ENCODE measurements around the gene KCNG2.

KCNG2 gene

DNA sequence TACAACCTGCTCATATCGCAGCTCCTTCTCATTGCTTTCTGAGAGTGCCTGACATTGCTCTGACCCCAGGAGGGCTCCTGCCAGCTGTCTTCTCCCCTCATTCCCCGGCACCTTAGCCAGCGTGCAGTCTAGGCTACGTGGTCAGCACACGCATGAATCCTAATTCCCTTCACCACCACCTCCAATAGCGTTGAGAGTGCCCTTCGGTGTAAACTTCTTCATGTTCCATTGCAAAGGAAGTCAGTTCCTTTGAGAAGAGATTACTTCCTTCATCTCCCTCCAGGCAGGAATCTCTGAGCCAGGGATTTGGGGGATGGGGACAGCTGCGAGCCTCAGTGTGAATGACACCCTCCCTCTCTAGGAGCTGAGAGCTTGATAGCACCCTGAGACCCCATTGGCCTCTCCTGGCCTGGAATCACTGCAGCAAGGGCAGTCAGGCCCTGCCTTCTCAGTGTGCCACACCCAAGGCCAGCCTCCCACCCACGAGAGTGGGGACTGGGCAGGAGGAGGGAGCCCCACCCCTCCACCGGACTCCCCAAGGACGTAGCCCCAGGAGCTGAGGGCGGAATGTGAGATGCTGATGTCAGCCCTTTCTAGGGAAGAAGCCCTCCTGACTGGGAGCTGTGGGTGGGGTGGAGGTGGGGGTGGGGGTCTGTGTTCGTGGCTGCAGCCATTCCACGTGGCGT is 100.3 kb downstream of the KCNG2 start:
- no peak overlapping the region for H3K4me3 ChIP-seq (ENCODE audit: low read depth, low read length)
- no peak for DNase-seq (ENCODE audit: low read depth)

DNA sequence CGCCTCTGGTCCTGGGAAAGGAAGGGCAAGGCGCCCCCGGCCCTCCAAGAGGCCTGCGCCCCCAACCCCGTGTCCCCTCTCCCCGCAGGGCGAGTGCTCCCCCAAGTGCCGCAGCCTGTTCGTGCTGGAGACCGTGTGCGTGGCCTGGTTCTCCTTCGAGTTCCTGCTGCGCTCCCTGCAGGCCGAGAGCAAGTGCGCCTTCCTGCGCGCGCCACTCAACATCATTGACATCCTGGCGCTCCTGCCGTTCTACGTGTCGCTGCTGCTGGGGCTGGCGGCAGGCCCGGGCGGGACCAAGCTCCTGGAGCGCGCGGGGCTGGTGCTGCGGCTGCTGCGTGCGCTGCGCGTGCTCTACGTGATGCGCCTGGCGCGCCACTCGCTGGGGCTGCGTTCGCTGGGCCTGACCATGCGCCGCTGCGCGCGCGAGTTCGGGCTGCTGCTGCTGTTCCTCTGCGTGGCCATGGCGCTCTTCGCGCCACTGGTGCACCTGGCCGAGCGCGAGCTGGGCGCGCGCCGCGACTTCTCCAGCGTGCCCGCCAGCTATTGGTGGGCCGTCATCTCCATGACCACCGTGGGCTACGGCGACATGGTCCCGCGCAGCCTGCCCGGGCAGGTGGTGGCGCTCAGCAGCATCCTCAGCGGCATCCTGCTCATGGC is 101.3 kb downstream of the KCNG2 start:
- H3K4me3 ChIP-seq (ENCODE audit: low read depth, low read length) = no peak overlapping the region
- DNase-seq (ENCODE audit: low read depth) = no peak

DNA sequence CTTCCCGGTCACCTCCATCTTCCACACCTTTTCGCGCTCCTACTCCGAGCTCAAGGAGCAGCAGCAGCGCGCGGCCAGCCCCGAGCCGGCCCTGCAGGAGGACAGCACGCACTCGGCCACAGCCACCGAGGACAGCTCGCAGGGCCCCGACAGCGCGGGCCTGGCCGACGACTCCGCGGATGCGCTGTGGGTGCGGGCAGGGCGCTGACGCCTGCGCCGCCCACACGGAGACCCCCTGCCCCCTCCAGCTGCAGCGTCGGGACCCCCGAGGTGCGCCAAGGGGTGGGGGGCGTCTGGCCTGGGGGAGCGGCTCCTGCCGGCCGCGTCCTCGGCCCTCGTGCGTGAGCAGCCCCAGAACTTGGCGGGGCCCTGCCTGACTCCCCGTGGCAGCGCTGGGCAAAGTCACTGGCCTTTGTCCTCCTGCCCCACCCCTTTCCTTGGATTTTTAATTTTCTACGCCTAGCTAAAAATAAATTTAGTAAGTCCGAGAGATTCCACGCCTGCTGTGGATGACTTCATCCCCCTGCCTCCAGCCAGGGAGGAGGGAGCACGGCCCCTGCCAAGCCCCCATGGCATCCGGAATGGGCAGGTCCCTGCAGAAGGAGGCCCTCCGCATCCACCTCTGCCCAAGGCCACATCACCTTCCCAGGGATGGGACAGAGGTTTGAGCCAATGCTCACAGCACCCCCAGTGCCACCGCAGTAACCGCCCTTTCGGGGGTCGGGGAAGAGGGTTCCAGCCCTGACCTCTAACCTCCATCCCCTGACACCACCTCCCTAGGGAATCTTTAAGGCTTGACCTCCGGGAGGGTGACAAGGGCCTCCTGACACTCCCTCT is 102.1 kb downstream of the KCNG2 start:
- DNase-seq (ENCODE audit: low read depth) = no peak
- no peak overlapping the region for H3K4me3 ChIP-seq (ENCODE audit: low read depth, low read length)

- H3K4me3 ChIP-seq (ENCODE audit: low read depth, low read length) = no peak overlapping the region
- no peak for DNase-seq (ENCODE audit: low read depth)
These were observed 103.2 kb downstream of the KCNG2 start for GRCh38 chr18:79900610-79901570.

GRCh38 chr18:79901665-79902064 is 103.9 kb downstream of the KCNG2 start:
- no peak overlapping the region for H3K4me3 ChIP-seq (ENCODE audit: low read depth, low read length)
- no peak for DNase-seq (ENCODE audit: low read depth)

GRCh38 chr18:79902075-79902474 is 104.3 kb downstream of the KCNG2 start:
- no peak for DNase-seq (ENCODE audit: low read depth)
- no peak overlapping the region for H3K4me3 ChIP-seq (ENCODE audit: low read depth, low read length)

DNA sequence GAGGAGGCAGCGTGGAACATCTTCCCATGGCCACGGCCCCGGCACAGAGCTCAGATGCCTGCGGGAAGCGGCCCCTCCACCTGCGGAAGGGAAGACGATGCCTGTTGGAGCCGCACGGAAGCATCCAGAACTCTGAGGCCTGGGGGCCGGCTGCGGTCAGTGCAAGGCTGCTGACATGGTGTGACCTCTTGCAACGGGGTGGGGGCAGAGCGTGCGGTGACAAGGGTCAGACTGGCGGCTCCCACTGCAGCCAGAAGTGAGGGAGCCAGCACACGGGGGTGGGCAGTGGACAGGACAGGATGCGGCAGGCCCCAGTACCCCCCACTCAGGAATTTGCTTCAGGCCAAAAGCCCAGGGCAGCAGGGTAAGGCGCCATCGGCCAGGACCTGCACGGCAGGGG is 104.9 kb downstream of the KCNG2 start:
- no peak for DNase-seq (ENCODE audit: low read depth)
- H3K4me3 ChIP-seq (ENCODE audit: low read depth, low read length) = no peak overlapping the region

- DNase-seq (ENCODE audit: low read depth) = no peak
These were observed 105.4 kb downstream of the KCNG2 start for GRCh38 chr18:79903071-79903635.

GRCh38 chr18:79903787-79904356 is 106.1 kb downstream of the KCNG2 start:
- H3K4me3 ChIP-seq (ENCODE audit: low read depth, low read length) = no peak overlapping the region
- no peak for DNase-seq (ENCODE audit: low read depth)

More at GRCh38 chr18:79903071-79903635, 105.4 kb downstream of the KCNG2 start:
- H3K4me3 ChIP-seq (ENCODE audit: low read depth, low read length) = no peak overlapping the region

- DNase-seq (ENCODE audit: low read depth) = no peak
- no peak overlapping the region for H3K4me3 ChIP-seq (ENCODE audit: low read depth, low read length)
These were observed 106.8 kb downstream of the KCNG2 start for GRCh38 chr18:79904357-79905147.

- DNase-seq (ENCODE audit: low read depth) = no peak
- no peak overlapping the region for H3K4me3 ChIP-seq (ENCODE audit: low read depth, low read length)
These were observed 107.7 kb downstream of the KCNG2 start for GRCh38 chr18:79905389-79905911.

- DNase-seq (ENCODE audit: low read depth) = no peak
- H3K4me3 ChIP-seq (ENCODE audit: low read depth, low read length) = no peak overlapping the region
These were observed 108.3 kb downstream of the KCNG2 start for GRCh38 chr18:79905993-79906392.

DNA sequence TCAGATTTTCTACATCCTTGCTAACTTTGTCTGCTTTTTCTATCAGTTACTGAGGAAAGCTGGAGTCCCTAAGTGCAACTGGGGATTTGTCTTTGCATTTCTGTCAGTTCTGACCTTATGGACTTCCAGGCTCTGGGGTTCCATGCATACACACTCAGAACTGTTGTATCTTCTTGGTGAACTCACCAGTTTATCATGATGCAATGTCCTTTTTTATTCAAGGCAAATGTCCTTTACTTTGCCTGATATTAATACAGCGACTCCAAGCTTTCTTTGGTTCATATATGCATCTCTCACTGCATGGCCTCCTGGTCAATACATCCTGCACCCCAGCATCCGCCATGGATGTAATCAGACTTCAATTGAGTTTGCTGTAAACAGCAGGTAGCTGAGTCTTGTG is 109.0 kb downstream of the KCNG2 start:
- no peak for DNase-seq (ENCODE audit: low read depth)
- no peak overlapping the region for H3K4me3 ChIP-seq (ENCODE audit: low read depth, low read length)

- H3K4me3 ChIP-seq (ENCODE audit: low read depth, low read length) = no peak overlapping the region
- DNase-seq (ENCODE audit: low read depth) = no peak
These were observed 113.0 kb downstream of the KCNG2 start for GRCh38 chr18:79910563-79911343.

DNA sequence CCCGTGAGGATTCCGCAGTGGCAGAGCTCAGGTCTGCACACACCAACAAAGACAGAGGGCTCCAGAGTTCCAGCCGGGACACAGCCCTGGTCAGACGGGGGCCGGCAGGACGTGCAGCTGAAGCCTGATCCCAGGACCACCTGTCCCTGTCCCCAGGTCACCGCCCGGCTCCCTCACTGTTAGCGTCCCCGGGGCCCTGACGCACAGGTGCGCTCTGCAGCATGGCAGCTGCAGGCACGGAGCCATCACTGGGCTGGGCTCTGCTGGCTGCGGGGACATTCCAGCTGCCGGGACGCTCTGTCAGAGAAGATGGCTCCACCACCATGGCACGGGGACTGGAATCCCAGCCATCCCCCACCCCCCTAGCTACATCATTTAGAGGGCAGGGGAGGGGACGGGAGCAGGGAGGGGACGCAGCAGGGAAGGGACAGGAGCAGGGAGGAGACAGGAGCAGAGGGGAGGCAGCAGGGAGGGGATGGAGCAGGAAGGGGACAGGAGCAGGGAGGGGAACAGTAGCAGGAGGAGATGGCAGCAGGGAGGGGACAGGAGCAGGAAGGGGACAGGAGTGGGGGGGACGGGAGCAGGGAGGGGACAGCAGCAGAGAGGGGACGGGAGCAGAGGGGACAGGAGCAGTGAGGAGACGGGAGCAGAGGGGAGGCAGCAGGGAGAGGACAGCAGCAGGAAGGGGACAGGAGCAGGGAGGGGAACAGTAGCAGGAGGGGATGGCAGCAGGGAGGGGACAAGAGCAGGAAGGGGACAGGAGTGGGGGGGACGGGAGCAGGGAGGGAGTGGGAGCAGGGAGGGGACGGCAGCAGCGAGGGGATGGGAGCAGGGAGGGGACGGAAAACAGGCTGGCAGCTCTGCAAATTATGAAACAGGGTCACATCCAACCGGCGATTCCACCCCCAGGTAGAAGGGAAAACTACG is 113.9 kb downstream of the KCNG2 start:
- DNase-seq (ENCODE audit: low read depth) = no peak
- no peak overlapping the region for H3K4me3 ChIP-seq (ENCODE audit: low read depth, low read length)

GRCh38 chr18:79912409-79912991 is 114.8 kb downstream of the KCNG2 start:
- no peak overlapping the region for H3K4me3 ChIP-seq (ENCODE audit: low read depth, low read length)
- no peak for DNase-seq (ENCODE audit: low read depth)
